Measurements from ENCODE around the gene PRKCZ.
A peak's percentile ranks its signal among the peaks of the same experiment; 100 is the strongest.

DNA sequence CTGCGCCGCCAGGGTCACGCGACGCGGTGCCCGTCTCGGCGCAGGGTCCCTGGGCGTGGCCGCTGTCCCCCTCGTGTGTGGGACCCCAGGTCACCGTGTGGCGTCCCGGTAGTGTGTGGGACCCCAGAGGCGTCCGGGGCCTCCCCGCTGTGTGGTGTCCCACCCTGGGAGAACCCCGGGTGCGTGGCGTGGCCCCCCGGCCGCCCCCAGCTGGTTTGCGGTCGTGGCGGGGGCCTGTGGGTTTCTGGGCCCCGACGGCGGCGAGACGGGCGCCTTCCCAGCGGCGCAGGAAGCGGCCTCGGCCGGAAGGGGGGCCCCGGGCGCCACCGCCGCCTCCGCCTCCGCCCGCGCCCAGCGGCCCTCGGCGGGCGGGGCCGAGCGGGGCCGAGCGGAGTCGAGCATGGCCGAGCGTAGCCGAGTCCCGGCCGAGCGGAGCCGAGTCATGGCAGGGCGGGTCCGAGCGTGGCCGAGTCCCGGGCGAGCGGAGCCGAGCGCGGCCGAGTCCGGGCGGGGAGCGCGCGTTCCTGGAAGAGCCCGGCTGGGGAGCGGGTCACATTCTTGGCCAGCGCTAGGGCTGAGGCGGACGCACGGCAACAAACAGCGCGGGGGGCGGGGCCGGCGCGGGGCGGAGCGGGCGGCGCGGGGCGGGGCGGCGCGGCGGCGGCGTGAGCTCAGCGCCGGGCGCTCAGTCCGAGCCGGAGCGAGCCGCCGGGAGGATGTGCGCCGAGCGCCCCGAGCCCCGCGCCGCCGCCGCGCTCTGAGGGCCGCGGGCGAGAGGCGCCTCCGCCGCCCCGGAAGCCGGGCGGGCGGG, 177.3 kb downstream of the PRKCZ start:
- TF ChIP-seq, protein P1, sequence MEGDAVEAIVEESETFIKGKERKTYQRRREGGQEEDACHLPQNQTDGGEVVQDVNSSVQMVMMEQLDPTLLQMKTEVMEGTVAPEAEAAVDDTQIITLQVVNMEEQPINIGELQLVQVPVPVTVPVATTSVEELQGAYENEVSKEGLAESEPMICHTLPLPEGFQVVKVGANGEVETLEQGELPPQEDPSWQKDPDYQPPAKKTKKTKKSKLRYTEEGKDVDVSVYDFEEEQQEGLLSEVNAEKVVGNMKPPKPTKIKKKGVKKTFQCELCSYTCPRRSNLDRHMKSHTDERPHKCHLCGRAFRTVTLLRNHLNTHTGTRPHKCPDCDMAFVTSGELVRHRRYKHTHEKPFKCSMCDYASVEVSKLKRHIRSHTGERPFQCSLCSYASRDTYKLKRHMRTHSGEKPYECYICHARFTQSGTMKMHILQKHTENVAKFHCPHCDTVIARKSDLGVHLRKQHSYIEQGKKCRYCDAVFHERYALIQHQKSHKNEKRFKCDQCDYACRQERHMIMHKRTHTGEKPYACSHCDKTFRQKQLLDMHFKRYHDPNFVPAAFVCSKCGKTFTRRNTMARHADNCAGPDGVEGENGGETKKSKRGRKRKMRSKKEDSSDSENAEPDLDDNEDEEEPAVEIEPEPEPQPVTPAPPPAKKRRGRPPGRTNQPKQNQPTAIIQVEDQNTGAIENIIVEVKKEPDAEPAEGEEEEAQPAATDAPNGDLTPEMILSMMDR (IDR thresholded peaks at IDR 0.05), result peak in 2 of 3 donors; percentile 53 to 68
- TF ChIP-seq EP300 (IDR thresholded peaks at IDR 0.05), result no peak
